SJSA1 (cell line): ENCODE data around the gene TJP3. TPM values are rescaled to one million over a fixed set of nuclear protein-coding genes. Genes with fewer than 3 reads are reported as not detected.

Experiments
- DNase-seq, 2 experiments: peaks; one replicate each; pipeline ENCODE4 v3.0.0-alpha.2; 2015 to 2020; ENCODE audit warnings: low spot score in 2 of 2, low read depth in 1 of 2
- H3K27ac ChIP-seq: fragments of 250-450 bp; sonication (Bioruptor Pico); 2 replicates; pipeline ENCODE4 v1.5.1; 2020; ENCODE audit warnings: mild to moderate bottlenecking, moderate library complexity
- H3K27me3 ChIP-seq: fragments of 250-450 bp; sonication (Bioruptor Pico); replicated peaks from 2 replicates; pipeline ENCODE4 v1.5.1; 2020; ENCODE audit warnings: mild to moderate bottlenecking, moderate library complexity
- H3K36me3 ChIP-seq: fragments of 250-450 bp; sonication (Bioruptor Pico); 2 replicates; pipeline ENCODE4 v1.5.1; 2020; ENCODE audit warnings: mild to moderate bottlenecking
- H3K4me1 ChIP-seq: fragments of 250-450 bp; sonication (Bioruptor Pico); replicated peaks from 2 replicates; pipeline ENCODE4 v1.6.1; 2021; ENCODE audit warnings: mild to moderate bottlenecking
- H3K4me3 ChIP-seq: fragments of 250-450 bp; sonication (Bioruptor Pico); 2 replicates; pipeline ENCODE4 v1.5.1; 2020; ENCODE audit warnings: mild to moderate bottlenecking
- H3K9me3 ChIP-seq: fragments of 250-450 bp; sonication (Bioruptor Pico); replicated peaks from 2 replicates; pipeline ENCODE4 v1.5.1; 2020; ENCODE audit warnings: mild to moderate bottlenecking
- total RNA-seq: library from RNA; depleted of rRNA; stranded (reverse); fragments of >200 nt; shearing (Covaris generic); gene quantifications from 2 replicates; pipeline ENCODE4 v1.2.3, GENCODE V29; 2014

Gene TJP3
- total RNA-seq, 1 experiment from 2014 or later: not detected

- no peaks in the 10 kb centered on the region for H3K36me3 ChIP-seq
- H3K4me3 ChIP-seq: no peak overlapping the region
- peaks cover 3% of the 10 kb centered on the region; the same call in 1 of the 2 replicates for H3K9me3 ChIP-seq
- H3K27ac ChIP-seq: no peak overlapping the region
- peaks cover 48% of the 10 kb centered on the region for H3K27me3 ChIP-seq
- peaks cover 7% of the 10 kb centered on the region for H3K4me1 ChIP-seq
- DNase-seq: no peak
These were observed 13.8 kb downstream of the TJP3 start for GRCh38 chr19:3721887-3722442.

GRCh38 chr19:3722443-3723109, 14.4 kb downstream of the TJP3 start:
- no peak overlapping the region for H3K27ac ChIP-seq
- H3K4me1 ChIP-seq: peaks cover 8% of the 10 kb centered on the region
- peaks cover 3% of the 10 kb centered on the region; the same call in 1 of the 2 replicates for H3K9me3 ChIP-seq
- peaks cover 48% of the 10 kb centered on the region for H3K27me3 ChIP-seq
- no peak overlapping the region for H3K4me3 ChIP-seq
- no peaks in the 10 kb centered on the region for H3K36me3 ChIP-seq
- no peak for DNase-seq

GRCh38 chr19:3723110-3723488, 14.9 kb downstream of the TJP3 start:
- no peaks in the 10 kb centered on the region for H3K36me3 ChIP-seq
- no peak for DNase-seq
- H3K9me3 ChIP-seq: peaks cover 3% of the 10 kb centered on the region; the same call in 1 of the 2 replicates

GRCh38 chr19:3723883-3724282, 15.7 kb downstream of the TJP3 start:
- DNase-seq: no peak
- Histone ChIP-seq H3K4me1 (peaks cover 19% of the 10 kb centered on the region), H3K4me3 (no peak overlapping the region), H3K27me3 (peaks cover 48% of the 10 kb centered on the region), H3K27ac (no peak overlapping the region), H3K9me3 (peaks cover 3% of the 10 kb centered on the region; the same call in 1 of the 2 replicates), H3K36me3 (no peaks in the 10 kb centered on the region)

More at GRCh38 chr19:3723110-3723488, 14.9 kb downstream of the TJP3 start:
- no peak overlapping the region for H3K4me3 ChIP-seq
- no peak overlapping the region for H3K27ac ChIP-seq
- H3K4me1 ChIP-seq: peaks cover 13% of the 10 kb centered on the region
- H3K27me3 ChIP-seq: peaks cover 48% of the 10 kb centered on the region

GRCh38 chr19:3725121-3725520, 16.9 kb downstream of the TJP3 start:
- H3K9me3 ChIP-seq: peaks cover 3% of the 10 kb centered on the region; the same call in 1 of the 2 replicates
- H3K4me1 ChIP-seq: peaks cover 19% of the 10 kb centered on the region
- H3K27ac ChIP-seq: no peak overlapping the region
- no peak for DNase-seq
- no peaks in the 10 kb centered on the region for H3K36me3 ChIP-seq
- no peak overlapping the region for H3K4me3 ChIP-seq
- peaks cover 42% of the 10 kb centered on the region for H3K27me3 ChIP-seq

GRCh38 chr19:3725640-3726310, 17.6 kb downstream of the TJP3 start:
- no peak for DNase-seq
- H3K4me1 ChIP-seq: peaks cover 19% of the 10 kb centered on the region
- H3K36me3 ChIP-seq: no peaks in the 10 kb centered on the region
- H3K27me3 ChIP-seq: peaks cover 36% of the 10 kb centered on the region
- H3K9me3 ChIP-seq: peaks cover 3% of the 10 kb centered on the region; the same call in 1 of the 2 replicates
- H3K27ac ChIP-seq: no peak overlapping the region
- H3K4me3 ChIP-seq: no peak overlapping the region

- H3K36me3 ChIP-seq: no peaks in the 10 kb centered on the region
- H3K4me1 ChIP-seq: peaks cover 12% of the 10 kb centered on the region
- H3K9me3 ChIP-seq: no peaks in the 10 kb centered on the region
- H3K27ac ChIP-seq: no peak overlapping the region
- H3K27me3 ChIP-seq: no peaks in the 10 kb centered on the region
- H3K4me3 ChIP-seq: no peak overlapping the region
- no peak for DNase-seq
These were observed 22.3 kb downstream of the TJP3 start for GRCh38 chr19:3730457-3730958.

GRCh38 chr19:3732108-3732507, 23.9 kb downstream of the TJP3 start:
- H3K4me3 ChIP-seq: no peak overlapping the region
- H3K27ac ChIP-seq: no peak overlapping the region
- peaks cover 12% of the 10 kb centered on the region for H3K4me1 ChIP-seq
- no peaks in the 10 kb centered on the region for H3K27me3 ChIP-seq
- no peaks in the 10 kb centered on the region for H3K9me3 ChIP-seq
- no peaks in the 10 kb centered on the region for H3K36me3 ChIP-seq
- DNase-seq: no peak

GRCh38 chr19:3733549-3734309, 25.5 kb downstream of the TJP3 start:
- Histone ChIP-seq H3K9me3 (no peaks in the 10 kb centered on the region), H3K27me3 (no peaks in the 10 kb centered on the region), H3K27ac (no peak overlapping the region), H3K4me3 (no peak overlapping the region), H3K36me3 (no peaks in the 10 kb centered on the region), H3K4me1 (peaks cover under 1% of the 10 kb centered on the region; the same call in 1 of the 2 replicates)
- no peak for DNase-seq

GRCh38 chr19:3734310-3734600, 26.1 kb downstream of the TJP3 start:
- Histone ChIP-seq H3K4me3 (no peak overlapping the region), H3K9me3 (no peaks in the 10 kb centered on the region), H3K27ac (no peak overlapping the region), H3K27me3 (no peaks in the 10 kb centered on the region), H3K4me1 (peaks cover 6% of the 10 kb centered on the region), H3K36me3 (no peaks in the 10 kb centered on the region)
- DNase-seq: no peak

- H3K27ac ChIP-seq: no peak overlapping the region
- H3K4me1 ChIP-seq: peaks cover 12% of the 10 kb centered on the region
- H3K36me3 ChIP-seq: no peaks in the 10 kb centered on the region
- no peaks in the 10 kb centered on the region for H3K27me3 ChIP-seq
- no peak overlapping the region for H3K4me3 ChIP-seq
- no peaks in the 10 kb centered on the region for H3K9me3 ChIP-seq
- DNase-seq: no peak
These were observed 28.0 kb downstream of the TJP3 start for GRCh38 chr19:3736106-3736724.

GRCh38 chr19:3737487-3738205, 29.5 kb downstream of the TJP3 start:
- no peaks in the 10 kb centered on the region for H3K36me3 ChIP-seq
- H3K9me3 ChIP-seq: no peaks in the 10 kb centered on the region
- no peak overlapping the region for H3K27ac ChIP-seq
- peaks cover 12% of the 10 kb centered on the region for H3K4me1 ChIP-seq
- DNase-seq: no peak
- no peaks in the 10 kb centered on the region for H3K27me3 ChIP-seq
- H3K4me3 ChIP-seq: no peak overlapping the region
